Progenitor cell of endocrine pancreas (in vitro differentiated cells): Measurements from ENCODE around the gene SFTA2. TPM values are rescaled to one million over a fixed set of nuclear protein-coding genes. Genes with fewer than 3 reads are reported as not detected.
A peak's percentile ranks its signal among the peaks of the same experiment; 100 is the strongest.

ENCODE experiments used
- DNase-seq: peaks from one replicate; pipeline ENCODE4 v3.0.0; 2021; ENCODE audit warnings: low spot score; ENCODE audit not compliant: unreplicated experiment
- H3K27ac Mint-ChIP-seq: 2 replicates; pipeline ENCODE4 v1.8.0; 2021; ENCODE audit warnings: mild to moderate bottlenecking, moderate library complexity, mixed read lengths
- H3K27me3 Mint-ChIP-seq: 2 replicates; pipeline ENCODE4 v1.8.0; 2021; ENCODE audit warnings: mixed read lengths
- H3K36me3 Mint-ChIP-seq: 2 replicates; pipeline ENCODE4 v1.8.0; 2022; ENCODE audit warnings: mixed read lengths; ENCODE audit not compliant: insufficient read depth
- H3K4me1 Mint-ChIP-seq: 2 replicates; pipeline ENCODE4 v1.8.0; 2021; ENCODE audit warnings: low read depth, mixed read lengths
- H3K4me3 Mint-ChIP-seq: 2 replicates; pipeline ENCODE4 v1.8.0; 2021; ENCODE audit warnings: low read depth, mild to moderate bottlenecking, moderate library complexity, mixed read lengths
- H3K9me3 Mint-ChIP-seq: 2 replicates; pipeline ENCODE4 v1.8.0; 2021; ENCODE audit warnings: low read depth, mixed read lengths
- total RNA-seq: library from RNA; stranded (reverse); gene quantifications from 2 replicates; pipeline ENCODE4 v1.2.1, GENCODE V29; 2021
- TF ChIP-seq, protein P1 (sequence below): fragments of 200-600 bp; sonication (generic); IDR thresholded peaks from one replicate; pipeline ENCODE4 v1.5.0; 2021; ENCODE audit warnings: antibody characterized with exemption, mild to moderate bottlenecking; ENCODE audit not compliant: unreplicated experiment

The SFTA2 gene
- total RNA-seq, 1 donor from 2014 or later: 2.6 TPM

DNA sequence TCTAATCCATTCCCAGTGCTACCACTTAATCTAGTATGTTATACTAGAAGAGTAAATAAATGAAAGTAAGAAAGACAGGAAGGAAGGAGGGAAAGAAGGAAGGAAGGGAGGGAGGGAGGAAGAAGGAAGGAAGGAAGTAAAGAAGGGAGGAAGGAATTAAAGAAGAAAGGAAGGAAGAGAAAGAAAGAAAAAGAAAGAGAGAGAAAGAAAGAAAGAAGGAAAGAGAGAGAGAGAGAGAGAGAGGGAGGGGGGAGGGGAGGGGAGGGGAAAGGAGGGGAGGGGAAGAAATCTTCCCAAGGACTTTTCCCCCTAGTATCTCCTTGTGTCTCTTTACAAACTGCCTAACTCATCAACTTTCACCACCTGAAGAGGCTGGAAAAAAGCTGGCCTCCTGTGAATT is 30.7 kb upstream of the SFTA2 start:
- no peak overlapping the region for H3K27ac Mint-ChIP-seq
- TF ChIP-seq, protein P1, sequence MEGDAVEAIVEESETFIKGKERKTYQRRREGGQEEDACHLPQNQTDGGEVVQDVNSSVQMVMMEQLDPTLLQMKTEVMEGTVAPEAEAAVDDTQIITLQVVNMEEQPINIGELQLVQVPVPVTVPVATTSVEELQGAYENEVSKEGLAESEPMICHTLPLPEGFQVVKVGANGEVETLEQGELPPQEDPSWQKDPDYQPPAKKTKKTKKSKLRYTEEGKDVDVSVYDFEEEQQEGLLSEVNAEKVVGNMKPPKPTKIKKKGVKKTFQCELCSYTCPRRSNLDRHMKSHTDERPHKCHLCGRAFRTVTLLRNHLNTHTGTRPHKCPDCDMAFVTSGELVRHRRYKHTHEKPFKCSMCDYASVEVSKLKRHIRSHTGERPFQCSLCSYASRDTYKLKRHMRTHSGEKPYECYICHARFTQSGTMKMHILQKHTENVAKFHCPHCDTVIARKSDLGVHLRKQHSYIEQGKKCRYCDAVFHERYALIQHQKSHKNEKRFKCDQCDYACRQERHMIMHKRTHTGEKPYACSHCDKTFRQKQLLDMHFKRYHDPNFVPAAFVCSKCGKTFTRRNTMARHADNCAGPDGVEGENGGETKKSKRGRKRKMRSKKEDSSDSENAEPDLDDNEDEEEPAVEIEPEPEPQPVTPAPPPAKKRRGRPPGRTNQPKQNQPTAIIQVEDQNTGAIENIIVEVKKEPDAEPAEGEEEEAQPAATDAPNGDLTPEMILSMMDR: no peak
- H3K4me3 Mint-ChIP-seq: no peak overlapping the region
- no peaks in the 10 kb centered on the region for H3K4me1 Mint-ChIP-seq
- H3K27me3 Mint-ChIP-seq: peaks cover 41% of the 10 kb centered on the region
- no peaks in the 10 kb centered on the region for H3K9me3 Mint-ChIP-seq
- DNase-seq: no peak
- no peaks in the 10 kb centered on the region for H3K36me3 Mint-ChIP-seq

DNA sequence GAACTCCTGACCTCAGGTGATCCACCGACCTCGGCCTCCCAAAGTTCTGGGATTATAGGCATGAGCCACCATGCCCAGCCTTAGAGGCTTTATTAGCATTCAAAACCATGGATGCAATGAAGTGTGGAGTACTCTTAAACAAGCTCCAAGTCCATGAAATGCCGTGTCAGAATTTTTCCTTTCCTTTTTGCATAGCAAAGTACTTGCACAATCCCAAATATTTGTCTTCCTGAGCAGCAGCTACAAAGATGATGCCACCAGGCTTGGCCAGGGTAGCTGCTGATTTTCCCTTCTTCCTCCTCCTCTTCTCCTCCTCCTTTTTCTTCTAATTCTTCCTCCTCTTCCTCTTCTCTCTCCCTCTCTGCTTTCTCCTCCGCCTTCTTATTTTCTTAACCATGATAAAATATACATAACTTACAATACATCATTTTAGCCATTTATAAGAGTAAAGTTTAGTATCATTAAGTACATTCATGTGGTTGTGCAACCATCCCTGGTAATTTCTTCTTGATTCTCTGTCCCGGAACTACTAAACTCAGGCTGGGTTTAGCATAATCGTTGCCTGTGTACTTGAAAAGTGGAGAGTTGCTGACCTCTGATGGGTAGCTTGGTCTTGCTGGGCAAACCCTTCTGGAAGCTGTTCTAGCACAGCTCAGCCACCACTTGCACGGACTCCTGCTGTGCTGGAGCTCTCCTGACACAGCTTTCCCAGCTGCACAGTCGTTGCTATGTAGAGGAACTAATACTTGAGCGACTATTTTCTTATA is 29.1 kb upstream of the SFTA2 start:
- Mint-ChIP-seq H3K36me3 (no peaks in the 10 kb centered on the region), H3K27ac (no peak overlapping the region), H3K27me3 (peaks cover 55% of the 10 kb centered on the region), H3K9me3 (no peaks in the 10 kb centered on the region), H3K4me3 (no peak overlapping the region), H3K4me1 (no peaks in the 10 kb centered on the region)
- TF ChIP-seq, protein P1: no peak
- no peak for DNase-seq

DNA sequence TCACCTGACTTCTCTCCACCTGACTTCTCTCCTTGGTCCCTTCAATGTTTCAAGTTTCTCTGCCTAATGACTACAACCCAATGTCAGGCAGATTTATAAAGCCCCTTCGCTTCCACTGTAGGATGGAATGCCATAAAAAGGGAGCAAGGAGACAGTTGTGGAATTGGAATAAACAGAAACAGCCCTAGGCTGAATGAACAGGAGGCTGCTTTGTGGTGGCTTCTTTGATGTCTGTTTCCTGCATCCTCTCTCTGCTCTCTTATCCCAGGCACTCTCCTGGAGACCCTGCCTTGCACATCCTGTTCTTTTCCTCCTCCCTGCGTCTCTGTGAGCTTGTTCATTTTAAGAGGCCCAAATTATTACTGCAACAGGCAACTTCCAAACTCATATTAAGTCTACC is 25.7 kb upstream of the SFTA2 start:
- Mint-ChIP-seq H3K4me1 (peaks cover 3% of the 10 kb centered on the region), H3K9me3 (no peaks in the 10 kb centered on the region), H3K27me3 (peaks cover 67% of the 10 kb centered on the region), H3K4me3 (no peak overlapping the region), H3K36me3 (no peaks in the 10 kb centered on the region), H3K27ac (no peak overlapping the region)
- TF ChIP-seq, protein P1: no peak
- DNase-seq: no peak

DNA sequence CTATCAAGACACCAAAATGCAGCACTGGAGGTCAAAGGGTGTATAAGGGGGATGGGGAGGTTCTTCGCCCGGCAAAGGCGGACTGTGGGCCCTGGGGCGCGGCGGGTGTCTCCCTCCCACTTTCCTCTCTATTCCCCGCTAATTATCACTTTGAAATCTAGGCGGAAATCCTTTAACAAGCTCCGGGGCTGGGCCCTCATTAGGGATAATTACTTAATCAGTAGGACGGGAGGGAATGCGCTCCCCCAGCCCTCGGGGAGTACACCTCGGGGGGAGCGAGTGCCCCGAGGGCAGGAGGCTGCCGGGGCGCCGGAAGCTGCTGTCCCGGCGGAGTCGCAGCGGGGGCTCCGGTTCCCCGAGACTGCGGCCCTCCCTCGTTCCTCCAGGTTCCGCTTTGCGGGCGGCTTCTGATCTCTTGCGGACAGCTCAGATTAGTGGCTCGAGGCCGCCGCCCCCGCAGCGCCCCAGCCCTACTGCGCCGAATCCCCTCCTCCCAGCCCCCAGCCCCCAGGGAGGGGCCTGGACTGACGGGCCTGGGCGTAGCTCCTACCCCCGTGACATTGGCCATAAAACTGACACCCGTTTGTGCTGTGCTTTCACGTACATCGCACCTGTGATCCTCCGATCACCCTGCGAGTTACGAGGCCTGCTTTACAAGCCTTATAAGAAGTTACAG is 23.5 kb upstream of the SFTA2 start:
- H3K9me3 Mint-ChIP-seq: peaks cover 3% of the 10 kb centered on the region
- no peak overlapping the region for H3K27ac Mint-ChIP-seq
- peak; percentile 30 for DNase-seq
- H3K4me1 Mint-ChIP-seq: peaks cover 3% of the 10 kb centered on the region
- H3K36me3 Mint-ChIP-seq: no peaks in the 10 kb centered on the region
- H3K4me3 Mint-ChIP-seq: peak overlapping the region; percentile 67
- peaks cover 81% of the 10 kb centered on the region for H3K27me3 Mint-ChIP-seq
- TF ChIP-seq, protein P1: no peak

DNA sequence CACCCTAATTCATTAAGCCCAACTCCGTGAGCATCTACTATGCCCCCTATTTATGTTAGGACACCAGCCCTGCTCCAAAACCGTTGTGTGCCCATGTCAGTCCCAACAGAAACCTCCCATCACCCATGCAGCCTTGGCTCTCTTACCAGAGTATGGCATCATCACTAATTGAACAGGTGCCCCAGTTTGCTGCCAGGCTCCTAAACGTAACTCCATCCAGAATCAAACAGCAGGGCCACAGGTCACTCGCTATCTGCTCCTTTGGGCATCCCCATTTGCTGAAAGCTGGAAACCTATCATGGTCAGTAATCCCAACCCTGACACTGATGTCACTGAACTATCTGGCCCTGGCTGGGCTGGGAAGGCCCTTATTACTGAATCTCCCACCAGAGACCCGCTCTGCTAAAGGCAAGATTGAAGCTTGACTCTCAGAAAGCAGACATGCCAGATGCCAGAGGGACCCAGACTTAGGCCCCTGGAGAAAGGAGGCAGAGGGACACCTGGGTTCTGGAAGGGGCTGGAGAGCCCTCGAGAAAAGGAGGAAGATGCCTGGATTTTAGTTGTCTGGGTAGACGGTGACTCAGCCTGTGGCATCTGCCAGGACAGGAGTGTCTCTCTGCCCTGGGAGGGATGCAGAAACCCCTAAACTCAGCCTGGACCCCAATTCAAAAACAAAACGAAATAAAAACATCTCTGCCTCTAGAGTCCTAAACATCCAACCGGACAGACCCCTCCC is 22.8 kb upstream of the SFTA2 start:
- Mint-ChIP-seq H3K9me3 (peaks cover 3% of the 10 kb centered on the region), H3K36me3 (no peaks in the 10 kb centered on the region), H3K4me3 (peak overlapping the region; percentile 67), H3K27me3 (peaks cover 81% of the 10 kb centered on the region), H3K27ac (no peak overlapping the region), H3K4me1 (peaks cover 3% of the 10 kb centered on the region)
- TF ChIP-seq, protein P1: no peak
- DNase-seq: no peak
